Pancreas (tissue), 10 donors: ENCODE data around the gene SMC3. TPM values are rescaled to one million over a fixed set of nuclear protein-coding genes. Genes with fewer than 3 reads are reported as not detected.

Source experiments
- ATAC-seq, 4 donors: fragments of 200-7000 bp; cut with Tn5 transposase; one replicate each; pipeline versions ENCODE4 v1.8.0 to v1.9.1; 2020; ENCODE audit warnings: mild to moderate bottlenecking in 4 of 4, moderate library complexity in 4 of 4
- DNase-seq, 6 donors: peaks; one replicate each; pipeline ENCODE4 v3.0.0-alpha.2; 2020
- FAIRE-seq: peaks from 2 replicates; lab custom pipeline; 2012; peaks lifted over from hg19 to GRCh38; lab: Jason Lieb, UNC
- H3K27ac ChIP-seq, 4 donors: fragments of 200-600 bp; sonication (generic); 1 replicate in 3 of 4; 2 replicates in 1 of 4; pipeline versions ENCODE4 v1.5.0 to v1.8.0; 2020
- H3K27me3 ChIP-seq, 4 donors: fragments of 200-600 bp; one replicate each; pipeline ENCODE4 v1.8.0; 2021
- H3K36me3 ChIP-seq, 3 donors: fragments of 200-600 bp; sonication (generic) in 1 of 3; one replicate each; pipeline versions ENCODE4 v1.5.0 to v1.8.0; 2020 to 2021
- H3K4me1 ChIP-seq, 3 donors: fragments of 200-600 bp; one replicate each; pipeline ENCODE4 v1.8.0; 2021
- H3K4me3 ChIP-seq, 4 donors: fragments of 200-600 bp; sonication (generic) in 2 of 4; one replicate each; pipeline versions ENCODE4 v1.5.0 to v1.8.0; 2020 to 2021
- H3K9me3 ChIP-seq, 4 donors: fragments of 200-600 bp; one replicate each; pipeline ENCODE4 v1.8.0; 2021
- WGBS, 2 donors: extraction: QIAGEN DNeasy Blood & Tissue Kit; methylation state at CpG; one replicate each; pipeline ENCODE4 v1.1.7; 2013; 5-methylcytosine and 5-hydroxymethylcytosine counted together
- intact Hi-C, 3 donors: fragments of 100-400 bp; cut with DNase I; formaldehyde crosslinking; loops; one replicate each; pipeline versions ENCODE4 v1.11.1 to v1.14.2; 2022
- polyA plus RNA-seq, 2 donors: library from polyadenylated mRNA; stranded (reverse); fragments of 200-250 nt; gene quantifications; one replicate each; pipeline ENCODE4 v1.2.3, GENCODE V29; 2013
- total RNA-seq, 6 donors: library from RNA; stranded (reverse); fragmentation: NEBNext Ultra II Directional in 4 of 6; extraction: Animal tissue kit (Norgen Biotek cat#: 25700) in 4 of 6; gene quantifications; one replicate each; pipeline versions ENCODE4 v1.2.1 to v1.2.4, GENCODE V29; 2021 to 2023
- TF ChIP-seq, protein P1 (sequence below), 4 donors: fragments of 200-600 bp; sonication (generic) in 3 of 4; IDR thresholded peaks; one replicate each; pipeline versions ENCODE4 v1.5.0 to v1.8.0; 2021; ENCODE audit warnings: antibody characterized with exemption in 4 of 4
- donor health status: healthy with polysubstance abuse.
- donor health status: DM: no; HTN: no; CAD: no; lungs with moderate emphysema.
- donor health status: DM: no; HTN: no; CAD: no.
- donor health status: control.
- donor health status: control.
- donor health status: Bipolar disorder and iron deficiency.
- donor health status: DM: yes; HTN: yes; CAD: no.
- donor health status: DM: no; HTN: no; CAD: no.
- donor health status: DM: no; HTN: no; CAD: no.
- donor health status: DM: yes; HTN: yes; CAD: no.

Gene SMC3
- total and polyA plus RNA-seq, 8 donors = 7.7 to 22.7 (median 17.7) TPM

DNA sequence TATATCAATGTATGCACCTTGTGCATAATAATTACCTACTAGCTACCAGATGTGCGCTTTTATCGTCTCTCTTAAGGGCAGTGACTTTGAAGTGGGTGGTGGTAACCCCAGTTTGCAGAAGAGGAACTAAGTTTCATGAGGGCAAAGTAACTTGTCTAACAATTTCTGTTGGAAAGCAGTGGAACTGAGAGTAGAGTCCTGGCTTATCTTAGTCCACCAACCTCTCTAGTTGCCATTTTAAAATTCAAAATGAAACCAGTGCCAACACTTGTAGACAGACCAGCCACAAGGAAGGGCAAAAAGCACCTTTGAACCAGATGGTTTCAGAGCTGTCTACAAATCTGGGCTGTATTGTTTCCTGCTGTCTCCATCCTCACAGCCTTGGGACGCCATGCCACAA lies 44.6 kb downstream of the SMC3 start:
- Histone ChIP-seq H3K36me3 (no peaks in the 10 kb centered on the region), H3K27ac (no peak overlapping the region), H3K27me3 (no peaks in the 10 kb centered on the region), H3K4me1 (no peaks in the 10 kb centered on the region), H3K4me3 (no peak overlapping the region), H3K9me3 (no peaks in the 10 kb centered on the region)
- ATAC-seq = no peak
- TF ChIP-seq, protein P1, sequence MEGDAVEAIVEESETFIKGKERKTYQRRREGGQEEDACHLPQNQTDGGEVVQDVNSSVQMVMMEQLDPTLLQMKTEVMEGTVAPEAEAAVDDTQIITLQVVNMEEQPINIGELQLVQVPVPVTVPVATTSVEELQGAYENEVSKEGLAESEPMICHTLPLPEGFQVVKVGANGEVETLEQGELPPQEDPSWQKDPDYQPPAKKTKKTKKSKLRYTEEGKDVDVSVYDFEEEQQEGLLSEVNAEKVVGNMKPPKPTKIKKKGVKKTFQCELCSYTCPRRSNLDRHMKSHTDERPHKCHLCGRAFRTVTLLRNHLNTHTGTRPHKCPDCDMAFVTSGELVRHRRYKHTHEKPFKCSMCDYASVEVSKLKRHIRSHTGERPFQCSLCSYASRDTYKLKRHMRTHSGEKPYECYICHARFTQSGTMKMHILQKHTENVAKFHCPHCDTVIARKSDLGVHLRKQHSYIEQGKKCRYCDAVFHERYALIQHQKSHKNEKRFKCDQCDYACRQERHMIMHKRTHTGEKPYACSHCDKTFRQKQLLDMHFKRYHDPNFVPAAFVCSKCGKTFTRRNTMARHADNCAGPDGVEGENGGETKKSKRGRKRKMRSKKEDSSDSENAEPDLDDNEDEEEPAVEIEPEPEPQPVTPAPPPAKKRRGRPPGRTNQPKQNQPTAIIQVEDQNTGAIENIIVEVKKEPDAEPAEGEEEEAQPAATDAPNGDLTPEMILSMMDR (IDR thresholded peaks at IDR 0.05) = no peak
- intact Hi-C loops = no loop called here
- 82 to 87% methylated on average over 3 of the region's 3 CpGs for WGBS, 2 donors
- FAIRE-seq = no peak
- no peak for DNase-seq

DNA sequence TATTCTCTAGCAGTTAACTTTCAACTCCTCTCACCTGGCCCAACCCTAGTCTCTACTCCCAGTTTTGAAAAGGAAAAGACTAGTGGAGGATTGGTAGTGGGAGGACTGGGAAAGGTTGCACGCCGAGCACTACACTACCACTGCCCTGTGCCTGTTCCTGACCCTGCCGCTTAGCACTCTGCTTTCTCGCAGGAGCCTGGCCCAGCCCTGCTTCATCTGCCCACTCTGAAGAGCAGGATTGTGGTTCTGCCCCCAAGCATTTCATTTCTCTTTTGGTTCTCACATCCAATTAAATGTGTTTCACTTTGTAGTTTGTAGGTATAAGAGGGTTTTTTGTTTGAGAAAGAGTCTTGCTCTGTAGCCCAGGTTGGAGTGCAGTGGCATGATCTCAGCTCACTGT lies 45.1 kb downstream of the SMC3 start:
- H3K27me3 ChIP-seq = no peaks in the 10 kb centered on the region
- WGBS, 2 donors = 88 to 91% methylated on average over 4 of the region's 4 CpGs
- DNase-seq (no peak), ATAC-seq (no peak), FAIRE-seq (no peak)
- no peak overlapping the region for H3K4me3 ChIP-seq
- TF ChIP-seq, protein P1 (IDR thresholded peaks at IDR 0.05) = no peak
- no peaks in the 10 kb centered on the region for H3K9me3 ChIP-seq
- H3K4me1 ChIP-seq = no peaks in the 10 kb centered on the region
- intact Hi-C loops = no loop called here
- H3K36me3 ChIP-seq = no peaks in the 10 kb centered on the region
- no peak overlapping the region for H3K27ac ChIP-seq

DNA sequence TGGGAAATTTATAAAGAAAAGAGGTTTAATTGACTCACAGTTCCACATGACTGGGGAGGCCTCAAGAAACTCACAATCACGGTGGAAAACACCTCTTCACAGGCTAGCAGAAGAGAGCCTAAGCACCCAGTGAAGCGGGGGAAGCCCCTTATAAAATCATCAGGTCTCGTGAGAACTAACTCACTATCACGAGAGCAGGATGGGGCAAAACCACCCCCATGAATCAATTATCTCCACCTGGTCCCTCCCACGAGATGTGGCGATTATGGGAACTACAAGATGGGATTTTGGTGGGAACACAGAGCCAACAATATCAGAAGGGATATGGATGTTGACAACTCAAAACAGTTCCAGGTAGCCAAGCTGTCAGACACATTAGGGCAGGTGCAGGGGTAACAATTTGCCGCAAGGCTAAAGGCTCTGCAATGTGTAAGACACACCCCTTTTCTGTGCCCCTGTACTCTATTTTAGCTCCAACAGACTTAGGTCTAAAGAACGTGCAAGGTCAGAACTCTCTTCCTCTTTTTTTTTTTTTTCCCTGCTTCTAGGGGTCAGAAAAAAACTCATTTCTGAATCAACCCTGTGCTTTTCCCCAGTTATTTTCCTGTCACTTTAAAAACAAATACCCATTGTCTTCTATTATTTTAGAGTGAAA lies 46.0 kb downstream of the SMC3 start:
- TF ChIP-seq, protein P1 (IDR thresholded peaks at IDR 0.05) = no peak
- H3K27me3 ChIP-seq = no peaks in the 10 kb centered on the region
- H3K4me3 ChIP-seq = no peak overlapping the region
- FAIRE-seq (no peak), ATAC-seq (no peak), DNase-seq (no peak)
- 66 to 80% methylated on average over 8 of the region's 8 CpGs for WGBS, 2 donors
- H3K36me3 ChIP-seq = no peaks in the 10 kb centered on the region
- no peaks in the 10 kb centered on the region for H3K4me1 ChIP-seq
- intact Hi-C loops = no loop called here
- no peaks in the 10 kb centered on the region for H3K9me3 ChIP-seq
- H3K27ac ChIP-seq = no peak overlapping the region

DNA sequence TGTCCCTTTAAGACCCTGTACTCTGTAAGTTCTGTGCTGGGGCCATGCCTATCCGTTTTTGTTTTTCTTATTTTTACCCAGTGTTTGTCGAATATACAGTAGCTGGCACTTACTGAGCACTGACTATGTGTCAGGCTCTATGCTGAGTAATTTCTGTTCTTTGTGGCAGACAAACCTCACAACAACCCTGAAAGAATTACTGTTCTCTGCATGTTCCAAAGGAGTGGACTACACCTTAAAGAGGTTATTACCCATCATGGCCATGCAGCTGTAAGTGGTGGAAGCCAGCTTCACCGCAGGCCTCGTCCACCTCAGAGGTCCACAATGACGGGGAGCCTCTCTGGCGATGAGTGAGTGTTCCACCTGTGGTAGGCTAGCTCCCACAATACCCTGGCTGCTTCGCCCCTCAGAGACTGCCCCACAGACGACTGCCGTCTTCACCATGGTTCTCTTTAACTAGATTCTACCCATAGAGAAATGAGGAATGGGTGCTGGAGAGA lies 46.6 kb downstream of the SMC3 start:
- Histone ChIP-seq H3K27me3 (no peaks in the 10 kb centered on the region), H3K4me1 (no peaks in the 10 kb centered on the region), H3K4me3 (no peak overlapping the region), H3K9me3 (no peaks in the 10 kb centered on the region), H3K36me3 (no peaks in the 10 kb centered on the region), H3K27ac (no peak overlapping the region)
- no peak for FAIRE-seq
- TF ChIP-seq, protein P1 (IDR thresholded peaks at IDR 0.05) = no peak
- 76 to 84% methylated on average over 9 of the region's 9 CpGs for WGBS, 2 donors
- no peak for ATAC-seq
- intact Hi-C loops = no loop called here
- DNase-seq = no peak

DNA sequence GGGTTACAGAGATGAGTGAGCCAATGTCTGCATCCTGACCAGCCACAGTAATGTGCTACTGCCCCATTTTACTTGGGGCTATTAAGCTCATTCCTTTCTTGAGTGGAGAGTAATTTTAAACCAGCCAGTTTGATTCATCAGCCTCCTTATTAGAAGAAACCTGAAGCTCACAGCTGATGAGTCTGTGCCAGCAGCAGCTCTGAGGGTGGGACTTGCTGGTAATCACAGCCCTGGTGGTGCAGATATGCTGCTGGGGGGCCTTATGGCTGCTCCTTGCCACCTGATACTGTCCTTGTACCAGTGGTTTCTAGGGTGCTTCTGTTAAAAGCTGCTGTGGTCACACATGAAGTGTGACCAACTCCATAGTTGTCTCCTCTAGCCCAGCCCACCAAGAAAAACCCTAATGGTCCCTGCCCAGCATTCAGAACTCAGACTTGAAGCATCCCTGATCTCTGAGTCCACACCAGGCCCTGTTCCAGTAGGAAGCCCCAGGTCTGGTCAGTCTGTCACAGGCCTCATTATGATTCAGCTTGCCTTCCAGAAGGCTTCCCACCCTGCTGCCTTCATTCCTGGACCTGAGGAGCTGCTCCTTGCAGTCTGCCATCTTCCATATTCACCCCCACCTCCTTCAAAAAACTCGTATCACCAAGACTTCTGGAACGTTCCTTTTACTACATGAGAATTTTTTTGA lies 47.7 kb downstream of the SMC3 start:
- no peak for FAIRE-seq
- intact Hi-C loops = no loop called here
- no peak overlapping the region for H3K4me3 ChIP-seq
- DNase-seq = no peak
- ATAC-seq = no peak
- no peaks in the 10 kb centered on the region for H3K4me1 ChIP-seq
- TF ChIP-seq, protein P1 (IDR thresholded peaks at IDR 0.05) = no peak
- no peak overlapping the region for H3K27ac ChIP-seq
- 51 to 65% methylated on average over 2 of the region's 2 CpGs for WGBS, 2 donors
- no peaks in the 10 kb centered on the region for H3K27me3 ChIP-seq
- no peaks in the 10 kb centered on the region for H3K9me3 ChIP-seq
- no peaks in the 10 kb centered on the region for H3K36me3 ChIP-seq
